Astrocyte of the cerebellum (primary cell): ENCODE data around the gene CACTIN.
"Not testable (repeated sequence)": the region's sequence is repeated elsewhere in the genome, so short reads cannot be mapped to it uniquely, and the experiment has no call there.

ENCODE experiments used
- DNase-seq: peaks from one replicate; pipeline ENCODE4 v3.0.0-alpha.2; 2011; ENCODE audit warnings: low read depth
- H3K4me3 ChIP-seq: 2 replicates; pipeline ENCODE4 v1.5.1; 2011; ENCODE audit warnings: mild to moderate bottlenecking, low read depth, low read length, moderate library complexity
- CTCF ChIP-seq: IDR thresholded peaks from 2 replicates; pipeline ENCODE4 v1.5.1; 2012; ENCODE audit warnings: low read length, low read depth, moderate library complexity, mild to moderate bottlenecking; ENCODE audit errors: missing control alignments
- in situ Hi-C: cut with HindIII; loops from 2 replicates; pipeline ENCODE4 v1.10.0; 2017; ENCODE audit warnings: low sequenced_read_pairs

CACTIN gene

GRCh38 chr19:3651684-3652083 is 25.1 kb upstream of the CACTIN start:
- H3K4me3 ChIP-seq, result no peak overlapping the region
- no peak for TF ChIP-seq CTCF
- in situ Hi-C loops, result loop anchor here (5.0 kb wide), 1 partner anchor 71 kb away; no protein-coding TSS in a partner anchor
- DNase-seq, result no peak

DNA sequence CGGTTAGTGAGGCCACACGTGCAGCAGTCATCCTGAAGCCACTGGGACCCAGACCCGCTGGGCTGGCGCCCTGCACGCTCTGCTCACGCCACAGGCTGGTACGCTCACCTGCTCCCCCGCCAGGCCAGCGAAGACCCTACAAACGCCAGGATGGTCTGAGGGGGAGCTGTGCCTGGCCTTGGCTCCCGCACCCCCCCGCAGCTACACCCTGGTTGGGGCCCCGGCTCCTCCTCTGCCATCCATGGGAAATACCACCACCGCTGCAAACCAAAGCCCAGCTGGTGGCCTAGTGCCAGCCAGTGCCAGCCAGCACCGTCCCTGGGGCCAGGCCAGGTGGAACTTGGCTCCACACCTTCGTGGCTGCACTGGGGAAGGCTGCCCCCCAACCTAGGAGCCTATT is 23.3 kb upstream of the CACTIN start:
- in situ Hi-C loops, result loop anchor here (5.0 kb wide), 1 partner anchor 72 kb away; no protein-coding TSS in a partner anchor
- no peak for DNase-seq
- TF ChIP-seq CTCF, result no peak
- H3K4me3 ChIP-seq, result no peak overlapping the region

- no peak for DNase-seq
- H3K4me3 ChIP-seq, result no peak overlapping the region
- no peak for TF ChIP-seq CTCF
- in situ Hi-C loops, result no loop called here
Observed at GRCh38 chr19:3648037-3648905, 21.7 kb upstream of the CACTIN start.

DNA sequence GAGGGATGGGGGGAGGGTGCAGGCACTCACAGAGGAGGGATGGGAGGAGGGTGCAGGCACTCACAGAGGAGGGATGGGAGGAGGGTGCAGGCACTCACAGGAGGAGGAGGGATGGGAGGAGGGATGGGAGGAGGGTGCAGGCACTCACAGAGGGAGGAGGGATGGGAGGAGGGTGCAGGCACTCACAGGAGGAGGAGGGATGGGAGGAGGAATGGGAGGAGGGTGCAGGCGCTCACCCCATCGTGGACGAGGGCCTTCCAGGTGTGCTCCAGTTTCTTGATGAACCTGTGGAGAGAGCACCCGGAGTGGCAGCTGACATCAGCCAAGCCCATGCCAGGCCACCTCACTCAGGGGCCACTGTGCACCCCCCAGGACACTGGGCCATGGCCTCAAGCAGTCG is 20.5 kb upstream of the CACTIN start:
- H3K4me3 ChIP-seq, DNase-seq, in situ Hi-C loops: not testable (repeated sequence)

GRCh38 chr19:3646336-3647092 is 19.9 kb upstream of the CACTIN start:
- in situ Hi-C loops, result no loop called here

DNA sequence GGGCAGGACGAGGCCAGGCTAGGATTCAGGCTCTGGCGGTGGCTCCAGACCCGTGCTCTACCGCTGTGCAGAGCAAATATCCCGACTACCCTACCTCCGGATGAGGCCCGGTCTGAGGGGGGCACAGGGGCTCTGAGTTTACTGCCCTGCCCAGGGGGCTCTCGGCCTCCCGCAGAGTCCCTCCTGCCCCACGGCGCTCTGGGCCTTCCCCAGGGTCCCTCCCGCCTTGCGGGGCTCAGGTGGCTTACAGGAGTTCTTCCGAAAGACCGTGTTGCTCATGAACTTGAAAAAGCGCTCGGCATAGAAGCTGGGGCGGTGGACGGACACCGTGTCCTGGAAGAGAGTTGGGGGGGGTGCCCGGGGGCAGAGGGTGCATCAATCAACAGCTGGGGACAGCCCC is 19.1 kb upstream of the CACTIN start:
- H3K4me3 ChIP-seq, result no peak overlapping the region
- in situ Hi-C loops, result no loop called here
- no peak for DNase-seq
- TF ChIP-seq CTCF, result no peak

More at GRCh38 chr19:3646336-3647092, 19.9 kb upstream of the CACTIN start:
- no peak overlapping the region for H3K4me3 ChIP-seq
- no peak for TF ChIP-seq CTCF
- no peak for DNase-seq

DNA sequence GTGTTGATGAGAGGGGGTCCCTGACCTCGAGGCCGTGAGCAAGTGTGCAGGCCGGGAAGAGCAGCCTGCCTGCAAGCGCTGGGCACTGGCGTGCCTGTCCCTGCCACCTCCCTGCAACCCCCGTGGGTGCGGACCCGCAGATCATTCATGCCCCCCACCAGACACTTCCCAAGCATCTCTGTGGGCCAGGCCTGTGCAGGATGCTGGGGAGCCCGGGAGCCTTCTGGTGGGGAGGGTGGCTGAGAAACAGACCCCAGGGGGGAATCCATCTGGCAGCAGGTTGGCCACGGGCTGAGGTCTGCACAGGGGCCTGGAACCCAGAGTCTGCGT is 18.4 kb upstream of the CACTIN start:
- H3K4me3 ChIP-seq, result no peak overlapping the region
- in situ Hi-C loops, result no loop called here
- TF ChIP-seq CTCF, result no peak
- DNase-seq, result no peak
